Neural progenitor cell (in vitro differentiated cells): ENCODE measurements around the gene APOC3. TPM values are rescaled to one million over a fixed set of nuclear protein-coding genes. Genes with fewer than 3 reads are reported as not detected.

Source experiments
- DNase-seq: peaks from one replicate; pipeline ENCODE4 v3.0.0-alpha.2; 2016; ENCODE audit warnings: low spot score
- H2AFZ ChIP-seq: fragments of 200-600 bp; sonication (generic); replicated peaks from 2 replicates; pipeline ENCODE4 v1.6.1; 2016; ENCODE audit warnings: antibody characterized with exemption
- H3F3A ChIP-seq: fragments of 200-600 bp; sonication (generic); 2 replicates; pipeline ENCODE4 v1.6.1; 2016; ENCODE audit warnings: antibody characterized with exemption, low read depth
- H3K27ac ChIP-seq: fragments of 200-600 bp; sonication (generic); 2 replicates; pipeline ENCODE4 v1.5.1; 2016; ENCODE audit warnings: mild to moderate bottlenecking
- H3K27me3 ChIP-seq: fragments of 200-600 bp; sonication (generic); 2 replicates; pipeline ENCODE4 v1.6.1; 2016; ENCODE audit warnings: mild to moderate bottlenecking, moderate library complexity
- H3K36me3 ChIP-seq: fragments of 200-600 bp; sonication (generic); 2 replicates; pipeline ENCODE4 v1.5.1; 2016
- H3K4me1 ChIP-seq: fragments of 200-600 bp; sonication (generic); 2 replicates; pipeline ENCODE4 v1.6.1; 2016; ENCODE audit warnings: mixed run types
- H3K4me2 ChIP-seq: fragments of 200-600 bp; sonication (generic); 2 replicates; pipeline ENCODE4 v1.6.1; 2016
- H3K4me3 ChIP-seq: fragments of 200-600 bp; sonication (generic); 2 replicates; pipeline ENCODE4 v1.5.1; 2016
- H3K79me2 ChIP-seq: fragments of 200-600 bp; sonication (generic); 2 replicates; pipeline ENCODE4 v1.6.1; 2016; ENCODE audit warnings: low read depth
- H3K9ac ChIP-seq: fragments of 200-600 bp; sonication (generic); 2 replicates; pipeline ENCODE4 v1.6.1; 2016
- H3K9me3 ChIP-seq: fragments of 200-600 bp; sonication (generic); 2 replicates; pipeline ENCODE4 v1.5.1; 2016; ENCODE audit warnings: low read depth
- H4K20me1 ChIP-seq: fragments of 200-600 bp; sonication (generic); 2 replicates; pipeline ENCODE4 v1.6.1; 2016; ENCODE audit warnings: low read depth
- H3K27ac Mint-ChIP-seq: 3 replicates; pipeline ENCODE4 v1.8.0; 2021; ENCODE audit warnings: mixed read lengths
- H3K27me3 Mint-ChIP-seq: 2 replicates; pipeline ENCODE4 v1.8.0; 2022; ENCODE audit warnings: low read depth, mild to moderate bottlenecking, inconsistent platforms, moderate library complexity, mixed read lengths; ENCODE audit not compliant: insufficient read depth
- H3K36me3 Mint-ChIP-seq: 3 replicates; pipeline ENCODE4 v1.8.0; 2021; ENCODE audit warnings: mixed read lengths
- H3K4me1 Mint-ChIP-seq: 3 replicates; pipeline ENCODE4 v1.8.0; 2021; ENCODE audit warnings: mixed read lengths
- H3K4me3 Mint-ChIP-seq: 3 replicates; pipeline ENCODE4 v1.8.0; 2021; ENCODE audit warnings: mild to moderate bottlenecking, moderate library complexity, mixed read lengths
- H3K9me3 Mint-ChIP-seq: 3 replicates; pipeline ENCODE4 v1.8.0; 2020; ENCODE audit warnings: mixed read lengths
- CTCF ChIP-seq: fragments of 200-600 bp; sonication (generic); IDR thresholded peaks from 2 replicates; pipeline ENCODE4 v1.5.1; 2017; ENCODE audit warnings: antibody characterized with exemption, mild to moderate bottlenecking
- EZH2 ChIP-seq: fragments of 200-600 bp; sonication (generic); IDR thresholded peaks from 2 replicates; pipeline ENCODE4 v1.6.1; 2017; ENCODE audit warnings: antibody characterized with exemption, mild to moderate bottlenecking, moderate library complexity
- EZH2phosphoT487 ChIP-seq: fragments of 200-600 bp; sonication (generic); IDR thresholded peaks from 2 replicates; pipeline ENCODE4 v1.6.1; 2017; ENCODE audit warnings: antibody characterized with exemption
- total RNA-seq: library from RNA; depleted of rRNA; stranded (reverse); fragments of >200 nt; gene quantifications from 2 replicates; pipeline ENCODE4 v1.2.3, GENCODE V29; 2015; ENCODE audit warnings: low replicate concordance

Gene APOC3
- total RNA-seq, 1 donor from 2014 or later, result not detected

GRCh38 chr11:116831790-116832349, 2.2 kb downstream of the APOC3 start:
- Histone ChIP-seq H3F3A (peaks cover 6% of the 10 kb centered on the region), H3K36me3 (no peaks in the 10 kb centered on the region), H3K4me2 (no peak overlapping the region), H3K27ac (no peak overlapping the region), H3K9me3 (no peaks in the 10 kb centered on the region), H3K9ac (no peak overlapping the region), H4K20me1 (no peaks in the 10 kb centered on the region), H3K27me3 (peaks cover 19% of the 10 kb centered on the region), H2AFZ (no peak overlapping the region), H3K4me1 (peaks cover 13% of the 10 kb centered on the region), H3K4me3 (no peak overlapping the region), H3K79me2 (no peaks in the 10 kb centered on the region)
- no peak overlapping the region for H3K27ac Mint-ChIP-seq
- TF ChIP-seq EZH2phosphoT487, result no peak
- TF ChIP-seq CTCF, result no peak
- TF ChIP-seq EZH2, result no peak
- no peak for DNase-seq
- H3K36me3 Mint-ChIP-seq, result no peaks in the 10 kb centered on the region
- no peaks in the 10 kb centered on the region for H3K27me3 Mint-ChIP-seq
- peaks cover 14% of the 10 kb centered on the region for H3K4me1 Mint-ChIP-seq
- H3K9me3 Mint-ChIP-seq, result peaks cover 5% of the 10 kb centered on the region
- no peak overlapping the region for H3K4me3 Mint-ChIP-seq

- Histone ChIP-seq H3K9ac (no peak overlapping the region), H2AFZ (no peak overlapping the region), H3K4me1 (peaks cover 17% of the 10 kb centered on the region), H4K20me1 (no peaks in the 10 kb centered on the region), H3K4me3 (no peak overlapping the region), H3K27me3 (peaks cover 19% of the 10 kb centered on the region), H3F3A (peaks cover 6% of the 10 kb centered on the region), H3K9me3 (no peaks in the 10 kb centered on the region), H3K36me3 (no peaks in the 10 kb centered on the region), H3K79me2 (no peaks in the 10 kb centered on the region), H3K27ac (no peak overlapping the region), H3K4me2 (no peak overlapping the region)
- no peak overlapping the region for H3K4me3 Mint-ChIP-seq
- H3K4me1 Mint-ChIP-seq, result peaks cover 20% of the 10 kb centered on the region
- no peak for TF ChIP-seq CTCF
- TF ChIP-seq EZH2, result no peak
- no peak for TF ChIP-seq EZH2phosphoT487
- no peaks in the 10 kb centered on the region for H3K27me3 Mint-ChIP-seq
- H3K36me3 Mint-ChIP-seq, result no peaks in the 10 kb centered on the region
- peaks cover 5% of the 10 kb centered on the region for H3K9me3 Mint-ChIP-seq
- no peak for DNase-seq
- no peak overlapping the region for H3K27ac Mint-ChIP-seq
Observed at GRCh38 chr11:116832350-116833290, 2.9 kb downstream of the APOC3 start.

GRCh38 chr11:116833491-116833815, 3.7 kb downstream of the APOC3 start:
- Histone ChIP-seq H2AFZ (no peak overlapping the region), H3K27ac (no peak overlapping the region), H3K27me3 (peaks cover 19% of the 10 kb centered on the region), H3K36me3 (no peaks in the 10 kb centered on the region), H3K4me3 (no peak overlapping the region), H3K9ac (no peak overlapping the region), H3K9me3 (no peaks in the 10 kb centered on the region), H3K4me2 (no peak overlapping the region), H3K4me1 (peaks cover 24% of the 10 kb centered on the region), H4K20me1 (no peaks in the 10 kb centered on the region), H3K79me2 (no peaks in the 10 kb centered on the region), H3F3A (peaks cover 6% of the 10 kb centered on the region)
- Mint-ChIP-seq H3K27ac (peak overlapping the region; percentile 24), H3K4me3 (no peak overlapping the region), H3K4me1 (peaks cover 28% of the 10 kb centered on the region), H3K36me3 (no peaks in the 10 kb centered on the region), H3K9me3 (peaks cover 5% of the 10 kb centered on the region), H3K27me3 (peaks cover 2% of the 10 kb centered on the region)
- no peak for TF ChIP-seq EZH2phosphoT487
- DNase-seq, result no peak
